GM19397 (cell line): Measurements from ENCODE around the gene FANCL.
"Not testable (repeated sequence)": the region's sequence is repeated elsewhere in the genome, so short reads cannot be mapped to it uniquely, and the experiment has no call there.

ENCODE experiments used
- ATAC-seq: cut with Tn5 transposase; IDR thresholded peaks from one replicate; pipeline ENCODE4 v1.9.1; 2021; ENCODE audit warnings: mild to moderate bottlenecking, moderate library complexity; ENCODE audit not compliant: unreplicated experiment

Gene FANCL

GRCh38 chr2:58155160-58155778 lies 85.9 kb downstream of the FANCL start:
- ATAC-seq, result no peak

GRCh38 chr2:58146707-58147106 lies 94.4 kb downstream of the FANCL start:
- no peak for ATAC-seq

GRCh38 chr2:58145769-58146168 lies 95.4 kb downstream of the FANCL start:
- not testable (repeated sequence) for ATAC-seq

- no peak for ATAC-seq
Observed at GRCh38 chr2:58140508-58141072, 100.5 kb downstream of the FANCL start.

GRCh38 chr2:58138396-58139030 lies 102.6 kb downstream of the FANCL start:
- ATAC-seq, result no peak

GRCh38 chr2:58137856-58138255 lies 103.3 kb downstream of the FANCL start:
- no peak for ATAC-seq

- ATAC-seq, result no peak
Observed at GRCh38 chr2:58137221-58137620, 103.9 kb downstream of the FANCL start.

GRCh38 chr2:58135861-58136260 lies 105.3 kb downstream of the FANCL start:
- ATAC-seq, result no peak

- ATAC-seq, result no peak
Observed at GRCh38 chr2:58133395-58133794, 107.7 kb downstream of the FANCL start.

GRCh38 chr2:58131191-58132011 lies 109.7 kb downstream of the FANCL start:
- no peak for ATAC-seq

- ATAC-seq, result no peak
Observed at GRCh38 chr2:58130238-58130637, 110.9 kb downstream of the FANCL start.

GRCh38 chr2:58127111-58127510 lies 114.0 kb downstream of the FANCL start:
- ATAC-seq, result no peak

GRCh38 chr2:58122540-58122939 lies 118.6 kb downstream of the FANCL start:
- no peak for ATAC-seq

- ATAC-seq, result no peak
Observed at GRCh38 chr2:58122040-58122439, 119.1 kb downstream of the FANCL start.

- no peak for ATAC-seq
Observed at GRCh38 chr2:58120626-58121229, 120.4 kb downstream of the FANCL start.

GRCh38 chr2:58113563-58113962 lies 127.6 kb downstream of the FANCL start:
- ATAC-seq, result not testable (repeated sequence)

GRCh38 chr2:58110765-58111164 lies 130.4 kb downstream of the FANCL start:
- ATAC-seq, result no peak

- no peak for ATAC-seq
Observed at GRCh38 chr2:58109481-58109880, 131.6 kb downstream of the FANCL start.
